Measurements from ENCODE around the gene KIF16B. TPM values are rescaled to one million over a fixed set of nuclear protein-coding genes. Genes with fewer than 3 reads are reported as not detected.

The KIF16B gene
- total and polyA plus RNA-seq, 10 of the 15 experiments (the other 5 are each of a cell fraction or from before 2014, with no cell fraction given), result 0.21 to 5.2 (median 3.0) TPM

GRCh38 chr20:16272780-16273360 is 300.4 kb downstream of the KIF16B start (continued):
- TF ChIP-seq ZBTB4 (CRISPR knock-in tag; IDR thresholded peaks at IDR 0.05) (no peak), PML (IDR thresholded peaks at IDR 0.05; ENCODE audit: low read length) (no peak), PBX3 (IDR thresholded peaks at IDR 0.05; ENCODE audit: insufficient replicate concordance, low read depth, low read length) (no peak), ZNF24 (IDR thresholded peaks at IDR 0.05) (no peak), PAX5 (IDR thresholded peaks at IDR 0.05; ENCODE audit: borderline replicate concordance, low read depth, low read length) (no peak)

- WGBS (ENCODE audit: insufficient coverage, insufficient replicate concordance, low lambda C conversion rate, missing lambda C conversion rate), result 83% methylated on average over 1 of the region's 1 CpG
- no peak overlapping the region for H3K27ac ChIP-seq (ENCODE audit: control insufficient read depth, insufficient read depth)
- no peak overlapping the region for H3K4me3 ChIP-seq
- no peaks in the 10 kb centered on the region; the same call in 2 of the 3 replicates for H3K9me3 ChIP-seq (replicated peaks; ENCODE audit: control insufficient read depth, insufficient read depth, low read length)
- H2AFZ ChIP-seq (ENCODE audit: control insufficient read depth, low read depth, low read length), result no peak overlapping the region
- ChIA-PET CTCF (interaction anchor here (1.1 kb wide), 1 partner anchor 31 kb away, joined by 3 read pairs; no protein-coding TSS in a partner anchor), RAD21 (ENCODE audit: unreplicated experiment) (no interaction called here), SMC1A (ENCODE audit: uncharacterized antibody, unreplicated experiment) (no interaction called here), POLR2A (no interaction called here)
- no peak for ATAC-seq
- intact Hi-C loops (cut with micrococcal nuclease; ENCODE audit: unreplicated experiment), result loop anchor here (10.0 kb wide), 1 partner anchor 493 kb away; no protein-coding TSS in a partner anchor
- FAIRE-seq, result no peak
- H3K36me3 ChIP-seq (ENCODE audit: control insufficient read depth in 2 of 2, insufficient read depth in 2 of 2, low read length in 1 of 2), result no peaks in the 10 kb centered on the region
- H3K79me2 ChIP-seq (ENCODE audit: control insufficient read depth, insufficient read depth, low read length), result no peaks in the 10 kb centered on the region
- BruUV-seq (replicated peaks), result no TSS peak
- DNase-seq (ENCODE audit: low read depth, low spot score), result no peak
- no peak overlapping the region for H3K4me2 ChIP-seq (ENCODE audit: control insufficient read depth, insufficient read depth)
- H4K20me1 ChIP-seq (ENCODE audit: control insufficient read depth, insufficient read depth), result no peaks in the 10 kb centered on the region
- H3K9ac ChIP-seq (ENCODE audit: control insufficient read depth, insufficient read depth, low read length), result no peak overlapping the region
- no peaks in the 10 kb centered on the region for H3K4me1 ChIP-seq (ENCODE audit: control insufficient read depth, insufficient read depth, low read length)
- in situ Hi-C loops (cut with MboI), result no loop called here
- no peaks in the 10 kb centered on the region for H3K27me3 ChIP-seq (replicated peaks in 1 of 2; ENCODE audit: control insufficient read depth in 2 of 2, insufficient read depth in 2 of 2, low read length in 1 of 2)
- TF ChIP-seq POU2F2 (IDR thresholded peaks at IDR 0.05; ENCODE audit: borderline replicate concordance, low read depth, low read length) (no peak), SIN3A (IDR thresholded peaks at IDR 0.05; ENCODE audit: low read depth, low read length) (no peak), ZNF207 (IDR thresholded peaks at IDR 0.05; ENCODE audit: borderline replicate concordance) (no peak), ZSCAN29 (IDR thresholded peaks at IDR 0.05) (no peak), PAX8 (IDR thresholded peaks at IDR 0.05) (no peak), ZBED1 (IDR thresholded peaks at IDR 0.05; ENCODE audit: borderline replicate concordance) (no peak), LARP7 (IDR thresholded peaks at IDR 0.05) (no peak), TCF3 (IDR thresholded peaks at IDR 0.05; ENCODE audit: borderline replicate concordance, insufficient read depth, low read depth, low read length) (no peak), EP300 (IDR thresholded peaks at IDR 0.05; ENCODE audit: borderline replicate concordance in 1 of 2, control insufficient read depth in 1 of 2, low read depth in 2 of 2, low read length in 2 of 2) (no peak), HDAC6 (IDR thresholded peaks at IDR 0.05; ENCODE audit: unreplicated experiment) (no peak), JUND (IDR thresholded peaks at IDR 0.05; ENCODE audit: low read depth, low read length) (no peak), RUNX3 (IDR thresholded peaks at IDR 0.05; ENCODE audit: low read length) (no peak), SMAD5 (IDR thresholded peaks at IDR 0.05; ENCODE audit: low read depth) (no peak), FOS (IDR thresholded peaks at IDR 0.05; ENCODE audit: borderline replicate concordance, extremely low read depth, insufficient read length) (no peak), SUPT20H (IDR thresholded peaks at IDR 0.05; ENCODE audit: borderline replicate concordance, control insufficient read depth, low read depth, low read length) (no peak), STAT1 (conservative IDR thresholded peaks at IDR 0.05) (no peak), ATF7 (IDR thresholded peaks at IDR 0.05; ENCODE audit: low read depth) (no peak)
Observed at GRCh38 chr20:16271450-16271849, 301.8 kb downstream of the KIF16B start.

Measured in GM12878 (cell line).